Tibial nerve (tissue), 3 donors: ENCODE data around the gene S100A16.

Experiments used
- CTCF ChIP-seq, 5 experiments: fragments of 200-600 bp in 3 of 5; fragments of 450-650 bp in 2 of 5; sonication (generic) in 3 of 5; IDR thresholded peaks; one replicate each; pipeline ENCODE4 v1.5.1; 2016 to 2019; ENCODE audit warnings: antibody characterized with exemption in 5 of 5, mild to moderate bottlenecking in 3 of 5, moderate library complexity in 2 of 5
- POLR2A ChIP-seq, 2 donors: fragments of 450-650 bp; IDR thresholded peaks; one replicate each; pipeline ENCODE4 v1.6.1; 2017; ENCODE audit warnings: antibody characterized with exemption in 2 of 2, mild to moderate bottlenecking in 2 of 2, moderate library complexity in 2 of 2

GRCh38 chr1:153659175-153659534 is 46.2 kb upstream of the S100A16 start:
- TF ChIP-seq CTCF (IDR thresholded peaks at IDR 0.05), result no peak
- no peak for TF ChIP-seq POLR2A (IDR thresholded peaks at IDR 0.05)
